Right lobe of liver (tissue), 4 donors: ENCODE data around the gene GLS.

ENCODE experiments used
- CTCF ChIP-seq, 4 donors: fragments of 200-600 bp in 3 of 4; fragments of 450-650 bp in 1 of 4; IDR thresholded peaks; one replicate each; pipeline versions ENCODE4 v1.5.1 to v1.8.0; 2016 to 2022; ENCODE audit warnings: antibody characterized with exemption in 4 of 4, mild to moderate bottlenecking in 2 of 4
- POLR2A ChIP-seq: fragments of 450-650 bp; IDR thresholded peaks from one replicate; pipeline ENCODE4 v1.6.1; 2017; ENCODE audit warnings: antibody characterized with exemption, mild to moderate bottlenecking
- donor health status: DM: no; HTN: no; CAD: no.
- donor health status: DM: no; HTN: no; CAD: no.
- donor health status: DM: no; HTN: yes; CAD: no.

- TF ChIP-seq POLR2A (no peak), CTCF (IDR thresholded peaks at IDR 0.05) (no peak)
Measured at GRCh38 chr2:191012845-191013681, 132.4 kb downstream of the GLS start.
